BLaER1 (cell line): ENCODE results near the gene PPP4R3A.

Experiments
- H3K27ac ChIP-seq: shearing (Covaris generic); formaldehyde crosslinking; 2 replicates; pipeline ENCODE4 v1.8.1; 2022
- H3K27me3 ChIP-seq: shearing (Covaris generic); formaldehyde crosslinking; 2 replicates; pipeline ENCODE4 v1.8.1; 2022
- H3K36me3 ChIP-seq: shearing (Covaris generic); formaldehyde crosslinking; 2 replicates; pipeline ENCODE4 v1.8.1; 2022
- H3K4me1 ChIP-seq: shearing (Covaris generic); formaldehyde crosslinking; 2 replicates; pipeline ENCODE4 v1.8.1; 2022
- H3K4me2 ChIP-seq: shearing (Covaris generic); formaldehyde crosslinking; 2 replicates; pipeline ENCODE4 v1.8.1; 2022
- H3K4me3 ChIP-seq: shearing (Covaris generic); formaldehyde crosslinking; 2 replicates; pipeline ENCODE4 v1.8.1; 2022
- H3K9ac ChIP-seq: shearing (Covaris generic); formaldehyde crosslinking; 2 replicates; pipeline ENCODE4 v1.8.1; 2022
- H3K9me3 ChIP-seq: shearing (Covaris generic); formaldehyde crosslinking; 2 replicates; pipeline ENCODE4 v1.8.1; 2022
- H4K20me1 ChIP-seq: shearing (Covaris generic); formaldehyde crosslinking; 2 replicates; pipeline ENCODE4 v1.8.1; 2022
- Cebpa-rat ChIP-seq: shearing (Covaris generic); IDR thresholded peaks from 2 replicates; pipeline ENCODE4 v1.8.1; 2022

PPP4R3A gene

GRCh38 chr14:91523972-91524371 lies 13.9 kb upstream of the PPP4R3A start:
- Histone ChIP-seq H3K36me3 (no peaks in the 10 kb centered on the region), H3K4me2 (no peak overlapping the region), H3K9me3 (no peaks in the 10 kb centered on the region), H3K9ac (no peak overlapping the region), H3K27ac (no peak overlapping the region), H4K20me1 (no peaks in the 10 kb centered on the region), H3K4me1 (no peaks in the 10 kb centered on the region), H3K27me3 (no peaks in the 10 kb centered on the region), H3K4me3 (no peak overlapping the region)
- no peak for TF ChIP-seq Cebpa-rat

- no peak overlapping the region for H3K4me3 ChIP-seq
- H3K9ac ChIP-seq = no peak overlapping the region
- no peak overlapping the region for H3K27ac ChIP-seq
- no peak for TF ChIP-seq Cebpa-rat
- H3K36me3 ChIP-seq = no peaks in the 10 kb centered on the region
- no peaks in the 10 kb centered on the region for H3K27me3 ChIP-seq
- no peaks in the 10 kb centered on the region for H3K9me3 ChIP-seq
- H4K20me1 ChIP-seq = no peaks in the 10 kb centered on the region
- no peak overlapping the region for H3K4me2 ChIP-seq
- H3K4me1 ChIP-seq = no peaks in the 10 kb centered on the region
Observed at GRCh38 chr14:91521061-91521640, 11.0 kb upstream of the PPP4R3A start.

GRCh38 chr14:91520138-91520537 lies 10.0 kb upstream of the PPP4R3A start:
- no peak for TF ChIP-seq Cebpa-rat
- no peak overlapping the region for H3K4me2 ChIP-seq
- H3K36me3 ChIP-seq = no peaks in the 10 kb centered on the region
- H4K20me1 ChIP-seq = no peaks in the 10 kb centered on the region
- H3K9ac ChIP-seq = no peak overlapping the region
- no peaks in the 10 kb centered on the region for H3K4me1 ChIP-seq
- H3K27ac ChIP-seq = no peak overlapping the region
- no peaks in the 10 kb centered on the region for H3K27me3 ChIP-seq
- no peak overlapping the region for H3K4me3 ChIP-seq
- H3K9me3 ChIP-seq = no peaks in the 10 kb centered on the region

- TF ChIP-seq Cebpa-rat = no peak
- H3K27me3 ChIP-seq = no peaks in the 10 kb centered on the region
Observed at GRCh38 chr14:91519239-91520036, 9.3 kb upstream of the PPP4R3A start.

GRCh38 chr14:91516663-91517388 lies 6.7 kb upstream of the PPP4R3A start:
- no peak for TF ChIP-seq Cebpa-rat
- no peak overlapping the region for H3K9ac ChIP-seq
- H3K36me3 ChIP-seq = no peaks in the 10 kb centered on the region
- H4K20me1 ChIP-seq = no peaks in the 10 kb centered on the region
- no peak overlapping the region for H3K4me2 ChIP-seq
- no peak overlapping the region for H3K4me3 ChIP-seq
- H3K4me1 ChIP-seq = no peaks in the 10 kb centered on the region
- no peaks in the 10 kb centered on the region for H3K27me3 ChIP-seq
- no peak overlapping the region for H3K27ac ChIP-seq
- H3K9me3 ChIP-seq = no peaks in the 10 kb centered on the region

More at GRCh38 chr14:91519239-91520036, 9.3 kb upstream of the PPP4R3A start:
- Histone ChIP-seq H3K4me3 (no peak overlapping the region), H3K9ac (no peak overlapping the region), H3K9me3 (no peaks in the 10 kb centered on the region), H3K27ac (no peak overlapping the region), H3K36me3 (no peaks in the 10 kb centered on the region), H4K20me1 (no peaks in the 10 kb centered on the region), H3K4me2 (no peak overlapping the region), H3K4me1 (no peaks in the 10 kb centered on the region)

- Histone ChIP-seq H3K4me3 (no peak overlapping the region), H3K4me1 (peaks cover 7% of the 10 kb centered on the region), H3K27me3 (no peaks in the 10 kb centered on the region), H3K4me2 (no peak overlapping the region), H3K9ac (no peak overlapping the region), H3K27ac (no peak overlapping the region), H4K20me1 (no peaks in the 10 kb centered on the region), H3K9me3 (no peaks in the 10 kb centered on the region), H3K36me3 (no peaks in the 10 kb centered on the region)
- TF ChIP-seq Cebpa-rat = no peak
Observed at GRCh38 chr14:91515979-91516378, 5.9 kb upstream of the PPP4R3A start.

GRCh38 chr14:91511043-91511383 lies 903 bp upstream of the PPP4R3A start:
- no peaks in the 10 kb centered on the region for H3K9me3 ChIP-seq
- H3K4me3 ChIP-seq = peak overlapping the region; percentile 92

GRCh38 chr14:91509878-91510170 lies 286 bp downstream of the PPP4R3A start:
- Histone ChIP-seq H3K4me3 (peak overlapping the region; percentile 92), H4K20me1 (peaks cover 45% of the 10 kb centered on the region), H3K4me1 (peaks cover 31% of the 10 kb centered on the region), H3K9ac (peak overlapping the region; percentile 99), H3K9me3 (no peaks in the 10 kb centered on the region), H3K36me3 (peaks cover 22% of the 10 kb centered on the region), H3K27ac (peak overlapping the region; percentile 99), H3K4me2 (peak overlapping the region; percentile 90), H3K27me3 (no peaks in the 10 kb centered on the region)
- TF ChIP-seq Cebpa-rat = no peak

More at GRCh38 chr14:91511043-91511383, 903 bp upstream of the PPP4R3A start:
- peaks cover 25% of the 10 kb centered on the region for H3K4me1 ChIP-seq
- peaks cover 10% of the 10 kb centered on the region for H3K36me3 ChIP-seq
- peak overlapping the region; percentile 88 for H3K4me2 ChIP-seq
- H3K27me3 ChIP-seq = no peaks in the 10 kb centered on the region
- H4K20me1 ChIP-seq = peaks cover 33% of the 10 kb centered on the region
- peak overlapping the region; percentile 99 for H3K9ac ChIP-seq
- peak overlapping the region; percentile 99 for H3K27ac ChIP-seq
- TF ChIP-seq Cebpa-rat = no peak

GRCh38 chr14:91509083-91509877 lies 830 bp downstream of the PPP4R3A start:
- TF ChIP-seq Cebpa-rat = no peak
- Histone ChIP-seq H3K27me3 (no peaks in the 10 kb centered on the region), H3K9me3 (no peaks in the 10 kb centered on the region), H3K4me2 (peak overlapping the region; percentile 90), H3K27ac (peak overlapping the region; percentile 99), H4K20me1 (peaks cover 51% of the 10 kb centered on the region), H3K36me3 (peaks cover 28% of the 10 kb centered on the region), H3K4me1 (peaks cover 31% of the 10 kb centered on the region), H3K9ac (peak overlapping the region; percentile 99), H3K4me3 (peak overlapping the region; percentile 92)

GRCh38 chr14:91508105-91508504 lies 2.0 kb downstream of the PPP4R3A start:
- Histone ChIP-seq H3K4me1 (peaks cover 31% of the 10 kb centered on the region), H3K4me2 (peak overlapping the region; percentile 90), H3K27me3 (no peaks in the 10 kb centered on the region), H3K4me3 (peak overlapping the region; percentile 92), H4K20me1 (peaks cover 62% of the 10 kb centered on the region), H3K9ac (peak overlapping the region; percentile 99), H3K9me3 (no peaks in the 10 kb centered on the region), H3K27ac (peak overlapping the region; percentile 99), H3K36me3 (peaks cover 39% of the 10 kb centered on the region)
- TF ChIP-seq Cebpa-rat = no peak
